IPS-NIHi7 (cell line): ENCODE results near the gene SHROOM1.

Experiments
- DNase-seq: peaks from one replicate; pipeline ENCODE4 v3.0.0; 2012; ENCODE audit warnings: mixed read lengths; ENCODE audit errors: extremely low spot score

The SHROOM1 gene

DNA sequence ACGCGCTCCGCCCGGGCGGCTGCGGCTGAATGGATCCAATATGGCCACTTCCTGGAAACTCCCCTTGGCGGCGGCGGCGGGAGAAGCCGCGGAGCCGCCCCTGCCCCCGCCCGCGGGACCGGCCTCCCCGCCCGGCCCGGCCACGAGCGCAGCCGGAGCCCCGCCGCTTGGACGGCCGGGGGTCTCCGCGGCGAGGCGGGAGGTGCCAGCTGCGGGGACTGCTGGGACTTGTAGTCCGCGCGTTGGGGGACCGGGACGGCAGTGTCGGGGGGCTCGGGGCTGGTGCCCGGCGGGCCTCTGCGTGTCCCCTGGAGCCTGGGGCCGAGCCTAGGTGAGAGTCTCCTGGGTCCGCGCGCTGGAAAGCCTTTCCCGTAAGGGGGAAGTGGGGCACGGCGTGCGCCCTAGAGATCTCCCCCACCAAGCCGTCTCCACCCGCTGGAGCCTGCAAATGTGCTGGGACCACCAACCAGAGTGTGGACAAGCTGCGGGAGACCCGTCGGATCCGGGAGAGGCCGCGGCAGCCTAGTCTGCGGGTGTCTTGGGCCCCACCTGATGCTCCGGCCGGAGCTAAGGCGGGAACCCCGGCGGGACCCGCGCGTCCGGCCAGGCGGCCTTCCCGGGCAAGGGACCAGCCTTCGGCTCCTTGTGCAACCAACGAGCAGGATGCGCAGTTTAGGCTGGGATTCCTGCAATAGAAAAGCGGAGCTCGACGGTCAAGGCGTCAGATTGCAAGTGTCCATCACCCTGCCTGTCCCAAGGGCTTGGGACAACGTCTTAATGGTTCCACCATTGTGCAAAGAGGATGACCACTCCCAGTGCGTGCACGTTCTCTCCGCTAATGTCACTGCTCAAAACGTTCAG, 53.0 kb downstream of the SHROOM1 start, which contains the start of gene SEPTIN8:
Gene SEPTIN8, minus strand, starts transcription at position 31 of the 861 bp plus-strand sequence. CDS start 102 bp downstream, outside the sequence.
- peak; percentile 64 for DNase-seq

DNA sequence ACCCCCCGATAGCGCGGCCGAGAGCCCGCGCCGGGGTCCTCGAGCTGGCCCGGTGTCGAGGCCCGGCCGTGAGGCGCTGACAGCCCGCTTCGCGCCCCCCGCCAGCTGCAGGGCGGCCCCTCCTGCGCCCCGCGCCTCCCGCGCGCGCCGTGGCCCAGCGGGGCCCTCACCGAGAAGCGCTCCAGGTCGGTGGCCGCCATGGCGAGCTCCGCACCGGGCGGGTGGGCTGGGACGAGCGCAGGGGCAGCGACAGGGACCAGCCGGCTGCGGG, 53.6 kb downstream of the SHROOM1 start:
- no peak for DNase-seq

DNA sequence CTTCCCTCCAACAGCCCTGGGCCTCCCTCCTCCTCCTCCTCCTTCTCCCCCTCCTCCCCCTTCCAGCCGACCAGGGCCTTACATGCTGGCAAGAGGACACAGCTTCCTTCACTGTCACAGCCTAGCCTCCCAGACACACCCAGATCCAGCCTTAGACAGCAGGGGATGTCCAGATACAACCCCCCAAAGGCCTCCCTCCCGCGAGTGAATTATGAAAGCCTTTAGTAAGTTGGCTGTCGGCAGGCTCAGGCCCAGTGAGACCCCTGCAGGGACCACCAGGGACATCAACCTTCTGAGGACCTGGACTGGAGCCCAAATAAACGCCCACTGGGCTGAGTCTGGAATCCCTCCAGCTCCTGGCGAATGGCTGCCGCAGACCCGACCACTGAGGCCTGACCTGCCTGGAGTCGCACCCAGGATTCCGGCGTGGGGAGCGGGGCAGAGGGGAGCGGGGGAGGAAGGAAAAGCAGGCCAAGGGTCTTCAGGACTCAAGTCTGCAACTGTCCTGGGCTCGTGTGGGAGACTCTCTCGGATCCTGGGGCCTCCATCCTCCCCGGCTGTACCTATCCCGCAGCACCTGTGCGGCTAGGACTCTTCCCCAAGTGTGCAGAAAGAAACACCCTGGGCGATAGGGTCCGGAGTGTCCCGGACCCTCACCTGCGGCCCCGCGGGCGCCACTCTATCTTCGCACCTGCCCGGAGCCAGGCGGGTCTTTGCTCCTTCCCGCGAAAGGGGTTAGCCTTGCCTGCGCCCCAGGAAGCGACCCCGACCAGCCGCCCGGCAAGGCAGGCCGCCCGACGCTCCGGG, 54.1 kb downstream of the SHROOM1 start:
- peak; percentile 36 for DNase-seq

DNA sequence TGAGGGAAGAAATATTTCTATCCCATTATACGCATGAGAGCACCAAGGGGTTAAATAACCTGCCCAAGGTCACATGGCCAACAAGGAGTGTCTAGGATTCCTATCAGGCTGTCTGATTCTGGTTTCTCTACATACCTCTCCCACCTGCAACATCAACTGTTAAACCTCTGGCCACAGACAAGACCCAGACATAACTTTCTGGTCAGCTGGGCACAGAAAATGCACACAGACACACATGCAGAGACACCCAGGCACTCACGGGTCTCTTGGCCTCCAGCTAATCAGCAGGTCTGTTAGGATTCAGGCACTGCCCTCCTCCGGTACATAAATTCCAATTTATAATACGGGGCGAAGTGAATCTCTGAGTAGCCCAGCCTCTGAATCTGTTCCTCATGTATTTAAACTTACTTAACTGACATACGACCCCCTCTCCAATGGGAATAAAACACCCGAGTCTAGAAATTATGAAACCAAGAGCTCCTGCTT, 54.9 kb downstream of the SHROOM1 start:
- no peak for DNase-seq

DNA sequence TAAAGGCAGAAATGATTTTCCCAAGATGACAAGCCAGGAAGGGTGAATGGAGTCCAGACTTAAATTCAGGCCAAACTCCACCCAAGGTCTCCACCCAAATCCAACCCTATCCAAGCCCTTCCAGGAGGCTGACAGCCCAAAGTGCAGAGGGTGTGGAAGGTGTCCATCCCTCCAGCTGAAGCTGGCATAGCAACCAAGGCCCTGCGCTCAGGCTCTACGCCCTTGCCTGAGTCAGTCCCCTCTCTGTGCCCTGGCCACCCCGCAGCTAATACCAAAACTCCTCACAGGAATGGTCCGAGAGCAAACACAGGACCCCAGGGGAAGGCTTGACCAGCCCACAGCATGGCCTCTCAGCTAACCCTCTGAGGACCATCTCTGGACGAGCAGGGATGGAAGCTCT, 55.6 kb downstream of the SHROOM1 start:
- DNase-seq, result no peak

DNA sequence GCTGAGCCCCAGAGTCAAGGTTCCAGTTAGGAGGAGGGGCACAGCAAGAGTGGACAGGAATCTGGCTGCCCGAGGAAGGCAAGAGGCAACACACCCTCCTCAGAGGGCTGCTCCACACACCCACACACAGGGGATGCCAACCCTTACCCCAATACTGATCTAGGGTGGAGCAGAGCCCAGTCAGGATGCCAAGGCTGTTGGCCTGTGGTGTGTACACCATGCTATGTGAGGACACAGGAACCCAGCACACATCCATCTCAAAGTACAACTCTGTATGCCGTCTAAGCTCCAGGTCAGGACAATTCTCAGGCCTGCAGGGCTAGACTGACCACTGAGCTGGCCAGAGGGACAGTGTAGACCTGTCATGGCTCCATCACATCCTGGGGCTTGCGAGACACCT, 56.0 kb downstream of the SHROOM1 start:
- DNase-seq, result no peak

DNA sequence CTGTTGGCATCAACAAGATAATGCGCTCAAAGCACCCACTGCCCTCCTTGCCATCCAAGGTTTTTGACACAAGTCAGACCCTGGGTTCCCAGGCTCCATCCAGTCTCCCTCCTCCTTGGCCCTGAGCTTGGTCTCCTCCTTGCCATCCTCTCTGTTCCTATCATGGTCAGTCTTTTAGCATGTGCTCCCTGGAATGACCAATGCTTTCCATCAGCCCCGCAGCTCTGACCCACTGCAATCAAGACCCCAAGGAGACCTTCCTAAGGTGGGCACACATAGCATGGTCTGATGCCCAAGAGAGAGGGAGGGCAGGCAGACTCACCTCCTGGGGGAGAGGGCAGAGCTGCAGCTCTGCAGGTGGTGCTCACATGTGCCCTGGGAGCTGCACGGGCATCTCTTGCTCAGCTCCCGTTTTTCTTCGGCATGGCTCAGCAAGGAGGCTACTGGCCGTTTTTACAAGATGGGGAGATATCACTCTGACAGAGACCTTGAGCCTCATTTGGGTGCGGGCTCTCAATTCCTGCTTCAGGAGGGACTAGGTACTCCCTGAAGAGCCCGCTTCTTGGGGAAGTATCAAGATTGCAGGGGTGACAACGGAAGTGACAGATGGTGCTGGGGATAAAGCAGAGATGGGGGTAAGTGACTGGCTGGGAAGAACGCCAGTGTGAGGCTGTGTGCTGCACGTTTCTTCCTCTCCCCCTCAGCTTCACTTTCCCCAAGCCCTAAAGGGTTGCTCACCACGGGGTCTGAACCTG, 56.7 kb downstream of the SHROOM1 start:
- no peak for DNase-seq

DNA sequence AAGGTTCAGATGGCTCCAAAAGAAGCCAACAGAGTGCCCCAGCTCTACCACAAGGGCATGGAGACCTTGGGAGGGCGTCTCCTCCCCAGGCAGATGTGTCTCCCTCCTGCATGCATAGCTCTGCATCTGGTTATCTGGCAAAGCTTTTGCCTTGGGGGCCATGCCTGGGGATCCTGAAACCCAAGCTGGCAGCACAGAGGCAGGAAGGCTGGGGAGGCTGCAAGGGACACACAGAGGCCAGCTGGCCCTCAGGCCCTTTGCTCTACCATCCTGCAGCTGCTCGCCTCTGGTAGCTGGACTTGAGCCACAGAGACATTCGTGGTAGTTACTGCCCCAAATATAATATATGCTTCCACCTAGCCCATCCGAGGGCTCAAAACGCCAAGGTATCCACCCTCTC, 57.3 kb downstream of the SHROOM1 start:
- DNase-seq, result no peak

DNA sequence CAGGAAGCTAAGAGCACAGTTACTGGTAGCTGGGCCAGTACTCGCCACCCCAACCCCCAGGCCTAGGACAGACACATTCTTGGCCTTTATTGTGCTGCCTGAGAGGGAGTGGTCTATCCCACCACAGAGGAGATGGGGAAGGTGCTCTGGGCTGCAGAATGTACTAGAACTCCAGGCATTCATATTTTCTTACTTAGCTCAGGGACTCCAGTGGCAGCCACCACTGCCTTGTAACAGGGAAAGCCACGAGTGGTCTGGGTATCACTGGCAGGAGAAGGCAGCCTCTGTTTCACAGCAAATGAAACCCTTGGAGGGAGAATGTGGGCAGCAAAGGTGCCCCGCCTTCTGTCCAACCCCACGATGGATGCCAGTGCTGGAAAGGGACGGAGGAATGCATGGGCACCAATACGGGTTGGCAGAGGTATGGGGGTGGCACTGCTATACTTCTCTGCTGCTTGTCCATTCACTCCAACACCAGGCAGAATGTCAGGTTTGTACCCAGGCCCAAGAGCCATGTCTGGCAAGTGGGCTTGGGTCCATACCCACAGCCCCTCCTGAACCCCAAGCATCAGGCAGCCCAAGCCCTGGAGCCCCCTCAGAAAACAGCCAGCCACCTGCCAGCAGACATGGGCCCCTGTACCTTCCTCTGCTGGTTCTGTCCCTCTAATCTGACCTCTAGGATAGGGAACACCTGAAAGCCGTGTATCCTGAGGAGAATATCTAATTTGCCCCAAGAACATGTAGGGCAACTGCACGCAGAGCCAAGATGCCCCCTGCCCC, 58.0 kb downstream of the SHROOM1 start:
- DNase-seq, result no peak
